Measurements from ENCODE around the gene CUL1.

DNA sequence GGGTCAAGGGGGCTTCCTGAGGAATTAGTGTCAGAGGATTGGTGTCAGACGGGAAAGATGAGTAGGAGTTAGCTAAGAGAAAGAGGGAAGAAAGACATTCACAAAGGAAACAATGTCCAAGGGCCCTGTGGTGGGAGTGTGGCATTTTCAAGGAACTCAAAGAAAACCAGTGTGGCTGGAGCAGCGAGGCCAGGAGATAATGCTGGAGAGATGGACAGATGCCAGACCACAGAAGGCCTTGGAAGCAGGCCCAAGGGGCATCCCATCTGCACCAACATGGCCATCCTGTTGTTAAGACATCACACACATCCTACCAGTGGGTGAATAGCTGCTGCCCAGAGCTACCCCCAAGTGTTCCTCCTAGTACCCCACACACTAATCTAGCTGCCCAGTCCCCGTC, 36.1 kb upstream of the CUL1 start:
- TF ChIP-seq POLR2A (IDR thresholded peaks at IDR 0.05; ENCODE audit: low read depth), result no peak
- TF ChIP-seq, protein P1, sequence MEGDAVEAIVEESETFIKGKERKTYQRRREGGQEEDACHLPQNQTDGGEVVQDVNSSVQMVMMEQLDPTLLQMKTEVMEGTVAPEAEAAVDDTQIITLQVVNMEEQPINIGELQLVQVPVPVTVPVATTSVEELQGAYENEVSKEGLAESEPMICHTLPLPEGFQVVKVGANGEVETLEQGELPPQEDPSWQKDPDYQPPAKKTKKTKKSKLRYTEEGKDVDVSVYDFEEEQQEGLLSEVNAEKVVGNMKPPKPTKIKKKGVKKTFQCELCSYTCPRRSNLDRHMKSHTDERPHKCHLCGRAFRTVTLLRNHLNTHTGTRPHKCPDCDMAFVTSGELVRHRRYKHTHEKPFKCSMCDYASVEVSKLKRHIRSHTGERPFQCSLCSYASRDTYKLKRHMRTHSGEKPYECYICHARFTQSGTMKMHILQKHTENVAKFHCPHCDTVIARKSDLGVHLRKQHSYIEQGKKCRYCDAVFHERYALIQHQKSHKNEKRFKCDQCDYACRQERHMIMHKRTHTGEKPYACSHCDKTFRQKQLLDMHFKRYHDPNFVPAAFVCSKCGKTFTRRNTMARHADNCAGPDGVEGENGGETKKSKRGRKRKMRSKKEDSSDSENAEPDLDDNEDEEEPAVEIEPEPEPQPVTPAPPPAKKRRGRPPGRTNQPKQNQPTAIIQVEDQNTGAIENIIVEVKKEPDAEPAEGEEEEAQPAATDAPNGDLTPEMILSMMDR (IDR thresholded peaks at IDR 0.05), result no peak
- TF ChIP-seq POLR2AphosphoS5 (IDR thresholded peaks at IDR 0.05), result no peak
- no peak for TF ChIP-seq EP300 (IDR thresholded peaks at IDR 0.05)

All from esophagus muscularis mucosa (tissue), 4 donors.